CD4-positive, CD25-positive, alpha-beta regulatory T cell (primary cell): ENCODE data around the gene SEC24C. TPM values are rescaled to one million over a fixed set of nuclear protein-coding genes. Genes with fewer than 3 reads are reported as not detected.

ENCODE experiments used
- ATAC-seq, 2 donors: fragments of 150-1000 bp; cut with Tn5 transposase; one replicate each; pipeline ENCODE4 v1.10.0; 2021; ENCODE audit warnings: low read depth in 2 of 2, moderate number of reproducible peaks in 2 of 2, moderate library complexity in 1 of 2
- DNase-seq, 3 donors: peaks; one replicate each; pipeline versions ENCODE4 v3.0.0 to v3.0.0-alpha.2; 2012 to 2022; ENCODE audit warnings: mixed read lengths in 1 of 3
- H3K27ac ChIP-seq: one replicate; pipeline ENCODE4 v1.7.0; 2013; ENCODE audit warnings: mild to moderate bottlenecking, low read length; ENCODE audit not compliant: insufficient read depth, poor library complexity, severe bottlenecking
- H3K27me3 ChIP-seq: one replicate; pipeline ENCODE4 v1.7.0; 2013; ENCODE audit warnings: low read length; ENCODE audit not compliant: control insufficient read depth, insufficient read depth
- H3K36me3 ChIP-seq: one replicate; pipeline ENCODE4 v1.7.0; 2013; ENCODE audit warnings: mild to moderate bottlenecking, low read length, moderate library complexity; ENCODE audit not compliant: control insufficient read depth, insufficient read depth
- H3K4me1 ChIP-seq: 2 replicates; pipeline ENCODE4 v1.7.0; 2013; ENCODE audit warnings: mild to moderate bottlenecking, low read length; ENCODE audit not compliant: insufficient read depth, control insufficient read depth, poor library complexity, severe bottlenecking
- H3K4me3 ChIP-seq: one replicate; pipeline ENCODE4 v1.7.0; 2013; ENCODE audit warnings: low read depth, mild to moderate bottlenecking, low read length, moderate library complexity
- H3K9me3 ChIP-seq, 2 experiments: 1 replicate in 1 of 2; 2 replicates in 1 of 2; pipeline ENCODE4 v1.7.0; 2013; ENCODE audit warnings: low read length in 2 of 2, mild to moderate bottlenecking in 1 of 2, moderate library complexity in 1 of 2; ENCODE audit not compliant: control insufficient read depth in 2 of 2
- H3K27ac Mint-ChIP-seq, 3 donors: one replicate each; pipeline ENCODE4 v1.8.0; 2020 to 2022; ENCODE audit warnings: mild to moderate bottlenecking in 3 of 3, mixed read lengths in 3 of 3, moderate library complexity in 2 of 3
- H3K27me3 Mint-ChIP-seq: one replicate; pipeline ENCODE4 v1.8.0; 2022; ENCODE audit warnings: mild to moderate bottlenecking, mixed read lengths
- H3K36me3 Mint-ChIP-seq: one replicate; pipeline ENCODE4 v1.8.0; 2020; ENCODE audit warnings: mixed read lengths
- H3K4me1 Mint-ChIP-seq, 4 donors: one replicate each; pipeline ENCODE4 v1.8.0; 2020 to 2022; ENCODE audit warnings: mixed read lengths in 4 of 4, mild to moderate bottlenecking in 1 of 4
- H3K4me3 Mint-ChIP-seq, 4 donors: one replicate each; pipeline ENCODE4 v1.8.0; 2020 to 2022; ENCODE audit warnings: mild to moderate bottlenecking in 4 of 4, mixed read lengths in 4 of 4, moderate library complexity in 3 of 4
- H3K9me3 Mint-ChIP-seq, 7 donors: one replicate each; pipeline ENCODE4 v1.8.0; 2020 to 2022; ENCODE audit warnings: mixed read lengths in 7 of 7, mild to moderate bottlenecking in 3 of 7, moderate library complexity in 2 of 7
- polyA plus RNA-seq, 4 donors: library from polyadenylated mRNA; unstranded; fragments of 300-500 nt; fragmentation: Illumina TruSeq; gene quantifications; one replicate each; pipeline ENCODE4 v1.2.3, GENCODE V29; 2021
- total RNA-seq: library from RNA; stranded (reverse); gene quantifications from one replicate; pipeline ENCODE4 v1.2.3, GENCODE V29; 2022

Gene SEC24C
- total and polyA plus RNA-seq, 5 donors from 2014 or later = 30.2 to 78.2 (median 39.3) TPM

- Mint-ChIP-seq H3K36me3 (peaks cover 70% of the 10 kb centered on the region), H3K9me3 (no peaks in the 10 kb centered on the region), H3K27me3 (no peaks in the 10 kb centered on the region), H3K4me3 (no peak overlapping the region), H3K27ac (peak overlapping the region in 1 of 3 donors; percentile 26), H3K4me1 (peaks cover 5 to 32% (median 23%) of the 10 kb centered on the region in 4 donors)
- H3K36me3 ChIP-seq = peaks cover 83% of the 10 kb centered on the region
- ATAC-seq (no peak), DNase-seq (no peak)
- H3K27me3 ChIP-seq = no peaks in the 10 kb centered on the region
- H3K4me3 ChIP-seq = no peak overlapping the region
- H3K4me1 ChIP-seq = peaks cover 10% of the 10 kb centered on the region
- H3K27ac ChIP-seq = no peak overlapping the region
- H3K9me3 ChIP-seq = no peaks in the 10 kb centered on the region
Measured at GRCh38 chr10:73765066-73765465, 20.9 kb downstream of the SEC24C start.

DNA sequence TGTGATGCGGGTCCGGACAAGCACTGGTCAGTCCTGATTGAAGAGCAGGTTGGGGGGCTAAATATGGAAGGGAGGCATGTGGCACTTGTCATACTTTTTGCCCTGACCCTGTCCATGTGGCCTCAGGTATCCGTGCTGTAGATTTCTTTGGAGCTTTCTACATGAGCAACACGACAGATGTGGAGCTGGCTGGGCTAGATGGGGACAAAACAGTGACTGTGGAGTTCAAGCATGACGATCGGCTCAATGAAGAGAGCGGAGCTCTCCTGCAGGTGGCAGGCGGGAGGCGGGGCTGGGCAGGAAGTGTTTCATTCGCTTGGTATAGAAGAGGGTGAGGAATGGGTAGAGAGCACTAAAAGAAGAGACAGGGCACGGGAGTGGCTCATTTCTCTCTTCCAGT, 24.7 kb downstream of the SEC24C start:
- Histone ChIP-seq H3K27ac (peak overlapping the region; percentile 64), H3K4me1 (peaks cover 26% of the 10 kb centered on the region), H3K27me3 (no peaks in the 10 kb centered on the region), H3K4me3 (no peak overlapping the region), H3K36me3 (peaks cover 53% of the 10 kb centered on the region), H3K9me3 (no peaks in the 10 kb centered on the region)
- DNase-seq (peak; percentile 44 to 79 (median 74)), ATAC-seq (peak; percentile 51 to 54)
- Mint-ChIP-seq H3K27me3 (no peaks in the 10 kb centered on the region), H3K27ac (peak overlapping the region in 2 of 3 donors; percentile 62 to 87), H3K36me3 (peaks cover 47% of the 10 kb centered on the region), H3K4me3 (peak overlapping the region; percentile 49 to 78 (median 52)), H3K9me3 (peaks cover 0 to 2% (median 0%) of the 10 kb centered on the region in 7 donors), H3K4me1 (peaks cover 8 to 45% (median 16%) of the 10 kb centered on the region in 4 donors)

DNA sequence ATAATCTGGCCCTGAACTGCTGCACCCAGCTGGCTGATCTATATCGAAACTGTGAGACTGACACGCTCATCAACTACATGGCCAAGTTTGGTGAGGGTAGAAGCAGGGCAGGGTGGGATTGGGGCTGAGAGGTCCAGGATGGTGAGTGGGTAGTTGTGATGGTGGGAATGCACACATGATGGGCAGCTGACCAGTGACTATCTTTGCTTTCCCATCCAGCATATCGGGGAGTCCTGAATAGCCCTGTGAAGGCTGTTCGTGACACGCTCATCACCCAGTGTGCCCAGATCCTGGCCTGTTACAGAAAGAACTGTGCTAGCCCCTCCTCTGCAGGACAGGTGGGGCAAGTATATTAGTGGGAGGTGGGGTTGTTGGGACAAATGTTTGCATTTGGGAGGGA, 25.2 kb downstream of the SEC24C start:
- Mint-ChIP-seq H3K27ac (peak overlapping the region in 2 of 3 donors; percentile 62 to 87), H3K4me3 (peak overlapping the region; percentile 49 to 100 (median 52)), H3K4me1 (peaks cover 10 to 50% (median 21%) of the 10 kb centered on the region in 4 donors), H3K9me3 (peaks cover 0 to 2% (median 0%) of the 10 kb centered on the region in 7 donors), H3K36me3 (peaks cover 45% of the 10 kb centered on the region), H3K27me3 (no peaks in the 10 kb centered on the region)
- H3K4me3 ChIP-seq = no peak overlapping the region
- peak overlapping the region; percentile 64 for H3K27ac ChIP-seq
- no peaks in the 10 kb centered on the region for H3K27me3 ChIP-seq
- peaks cover 50% of the 10 kb centered on the region for H3K36me3 ChIP-seq
- H3K9me3 ChIP-seq = no peaks in the 10 kb centered on the region
- H3K4me1 ChIP-seq = peaks cover 31% of the 10 kb centered on the region
- DNase-seq (no peak), ATAC-seq (no peak)

- peaks cover 27 to 67% (median 35%) of the 10 kb centered on the region in 4 donors for H3K4me1 Mint-ChIP-seq
Measured at GRCh38 chr10:73771722-73772280, 27.6 kb downstream of the SEC24C start.

GRCh38 chr10:73772281-73773151, 28.3 kb downstream of the SEC24C start:
- peak; percentile 71 to 72 for ATAC-seq
- Histone ChIP-seq H3K4me1 (peaks cover 47% of the 10 kb centered on the region), H3K4me3 (peak overlapping the region; percentile 91), H3K36me3 (peaks cover 32% of the 10 kb centered on the region), H3K27ac (peak overlapping the region; percentile 95), H3K9me3 (no peaks in the 10 kb centered on the region), H3K27me3 (no peaks in the 10 kb centered on the region)
- H3K27ac Mint-ChIP-seq = peak overlapping the region; percentile 94 to 97 (median 94)
- no peaks in the 10 kb centered on the region for H3K27me3 Mint-ChIP-seq
- peaks cover 0 to 2% (median 0%) of the 10 kb centered on the region in 7 donors for H3K9me3 Mint-ChIP-seq
- peak overlapping the region; percentile 89 to 100 (median 96) for H3K4me3 Mint-ChIP-seq
- H3K36me3 Mint-ChIP-seq = peaks cover 32% of the 10 kb centered on the region
- H3K4me1 Mint-ChIP-seq = peaks cover 31 to 73% (median 42%) of the 10 kb centered on the region in 4 donors
- DNase-seq = peak; percentile 76 to 88 (median 84)

More at GRCh38 chr10:73771722-73772280, 27.6 kb downstream of the SEC24C start:
- Histone ChIP-seq H3K4me1 (peaks cover 45% of the 10 kb centered on the region), H3K27ac (peak overlapping the region; percentile 95), H3K9me3 (no peaks in the 10 kb centered on the region), H3K27me3 (no peaks in the 10 kb centered on the region), H3K4me3 (no peak overlapping the region), H3K36me3 (peaks cover 37% of the 10 kb centered on the region)
- ATAC-seq (peak in 1 of 2 donors; percentile 45), DNase-seq (peak; percentile 73 to 83 (median 78))
- Mint-ChIP-seq H3K27ac (peak overlapping the region; percentile 94 to 97 (median 94)), H3K4me3 (peak overlapping the region; percentile 89 to 100 (median 96)), H3K36me3 (peaks cover 31% of the 10 kb centered on the region), H3K27me3 (no peaks in the 10 kb centered on the region), H3K9me3 (peaks cover 0 to 2% (median 0%) of the 10 kb centered on the region in 7 donors)

DNA sequence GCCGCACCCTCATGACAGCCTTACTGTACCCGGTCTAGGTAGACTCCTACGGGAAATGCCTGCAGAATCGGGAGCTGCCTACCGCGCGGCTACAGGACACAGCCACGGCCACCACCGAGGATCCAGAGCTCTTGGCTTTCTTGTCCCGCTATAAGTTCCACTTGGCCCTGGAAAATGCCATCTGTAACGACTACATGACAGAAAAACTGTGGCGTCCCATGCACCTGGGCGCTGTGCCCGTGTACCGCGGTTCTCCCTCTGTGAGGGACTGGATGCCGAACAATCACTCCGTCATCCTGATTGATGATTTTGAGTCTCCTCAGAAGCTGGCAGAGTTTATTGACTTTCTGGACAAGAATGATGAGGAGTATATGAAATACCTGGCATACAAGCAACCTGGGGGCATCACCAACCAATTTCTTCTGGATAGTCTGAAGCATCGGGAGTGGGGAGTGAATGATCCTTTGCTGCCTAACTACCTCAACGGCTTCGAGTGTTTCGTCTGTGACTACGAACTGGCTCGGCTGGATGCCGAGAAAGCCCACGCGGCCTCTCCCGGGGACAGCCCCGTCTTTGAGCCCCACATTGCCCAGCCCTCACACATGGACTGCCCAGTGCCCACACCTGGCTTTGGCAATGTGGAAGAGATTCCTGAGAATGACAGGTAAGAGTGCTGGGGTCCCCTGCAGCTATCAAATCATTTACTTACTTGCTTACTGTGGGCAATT, 29.1 kb downstream of the SEC24C start:
- Histone ChIP-seq H3K4me3 (peak overlapping the region; percentile 91), H3K4me1 (peaks cover 47% of the 10 kb centered on the region), H3K9me3 (no peaks in the 10 kb centered on the region), H3K27ac (peak overlapping the region; percentile 95), H3K27me3 (no peaks in the 10 kb centered on the region), H3K36me3 (peaks cover 31% of the 10 kb centered on the region)
- no peak for ATAC-seq
- H3K4me1 Mint-ChIP-seq = peaks cover 31 to 71% (median 42%) of the 10 kb centered on the region in 4 donors
- no peak for DNase-seq
- H3K36me3 Mint-ChIP-seq = peaks cover 32% of the 10 kb centered on the region
- H3K9me3 Mint-ChIP-seq = peaks cover 0 to 2% (median 0%) of the 10 kb centered on the region in 7 donors
- peak overlapping the region; percentile 89 to 100 (median 96) for H3K4me3 Mint-ChIP-seq
- H3K27me3 Mint-ChIP-seq = no peaks in the 10 kb centered on the region
- H3K27ac Mint-ChIP-seq = peak overlapping the region; percentile 94 to 97 (median 94)

DNA sequence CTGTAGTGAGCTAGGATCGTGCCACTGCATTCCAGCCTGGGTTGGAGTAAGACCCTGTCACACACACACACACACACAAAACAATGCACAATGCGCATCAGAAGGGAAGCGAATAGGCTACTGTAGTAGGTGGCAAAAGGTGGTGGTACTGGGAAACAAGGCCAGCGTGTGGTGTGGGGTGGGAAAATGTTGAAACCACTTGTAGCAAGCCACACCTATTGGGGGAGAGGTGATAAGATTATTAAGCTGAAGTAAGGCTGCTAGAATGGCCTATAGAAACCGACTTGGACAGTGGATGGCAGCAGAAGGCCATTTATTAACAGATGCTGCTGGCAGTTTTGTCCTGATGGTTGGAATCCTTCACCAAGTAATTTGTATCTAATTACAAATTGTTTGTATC, 30.5 kb downstream of the SEC24C start:
- Histone ChIP-seq H3K4me3 (peak overlapping the region; percentile 91), H3K36me3 (peaks cover 33% of the 10 kb centered on the region), H3K27me3 (no peaks in the 10 kb centered on the region), H3K27ac (peak overlapping the region; percentile 95), H3K4me1 (peaks cover 38% of the 10 kb centered on the region), H3K9me3 (no peaks in the 10 kb centered on the region)
- no peak for ATAC-seq
- peak overlapping the region; percentile 89 to 100 (median 96) for H3K4me3 Mint-ChIP-seq
- no peak for DNase-seq
- H3K4me1 Mint-ChIP-seq = peaks cover 26 to 61% (median 36%) of the 10 kb centered on the region in 4 donors
- H3K27ac Mint-ChIP-seq = peak overlapping the region; percentile 80 to 94 (median 94)
- no peaks in the 10 kb centered on the region for H3K27me3 Mint-ChIP-seq
- H3K9me3 Mint-ChIP-seq = peaks cover 0 to 2% (median 0%) of the 10 kb centered on the region in 7 donors
- peaks cover 25% of the 10 kb centered on the region for H3K36me3 Mint-ChIP-seq
